ENCODE data around the gene TEX36.

Gene TEX36

GRCh38 chr10:125700355-125700911 is 17.5 kb upstream of the TEX36 start:
- TF ChIP-seq TAF1 (IDR thresholded peaks at IDR 0.05; ENCODE audit: low read depth): no peak
- TF ChIP-seq EGR1 (IDR thresholded peaks at IDR 0.05): no peak
- TF ChIP-seq RAD21 (IDR thresholded peaks at IDR 0.05; ENCODE audit: low read depth): peak; percentile 75
- TF ChIP-seq CREB1 (IDR thresholded peaks at IDR 0.05; ENCODE audit: low read depth): no peak
- TF ChIP-seq MAX (IDR thresholded peaks at IDR 0.05): no peak
- no peak for TF ChIP-seq ZBTB7A (IDR thresholded peaks at IDR 0.05; ENCODE audit: low read depth)
- peak; percentile 85 for TF ChIP-seq CEBPB (IDR thresholded peaks at IDR 0.05)
- no peak for TF ChIP-seq USF1 (IDR thresholded peaks at IDR 0.05)

GRCh38 chr10:125699562-125700143 is 16.7 kb upstream of the TEX36 start:
- TF ChIP-seq FOXM1 (IDR thresholded peaks at IDR 0.05; ENCODE audit: borderline replicate concordance, low read depth): no peak
- TF ChIP-seq YY1 (IDR thresholded peaks at IDR 0.05; ENCODE audit: low read depth): no peak
- no peak for TF ChIP-seq CEBPB (IDR thresholded peaks at IDR 0.05)
- no peak for TF ChIP-seq RAD21 (IDR thresholded peaks at IDR 0.05; ENCODE audit: low read depth)
- no peak for TF ChIP-seq EP300 (IDR thresholded peaks at IDR 0.05; ENCODE audit: borderline replicate concordance)
- no peak for TF ChIP-seq TEAD4 (IDR thresholded peaks at IDR 0.05)
- no peak for TF ChIP-seq REST (IDR thresholded peaks at IDR 0.05; ENCODE audit: low read depth)
- TF ChIP-seq ZBTB7A (IDR thresholded peaks at IDR 0.05; ENCODE audit: low read depth): no peak
- TF ChIP-seq MAX (IDR thresholded peaks at IDR 0.05): no peak
- TF ChIP-seq USF1 (IDR thresholded peaks at IDR 0.05): no peak
- no peak for TF ChIP-seq NFIC (IDR thresholded peaks at IDR 0.05)
- TF ChIP-seq TCF12 (IDR thresholded peaks at IDR 0.05; ENCODE audit: low read depth): no peak
- no peak for TF ChIP-seq EGR1 (IDR thresholded peaks at IDR 0.05)
- no peak for TF ChIP-seq CREB1 (IDR thresholded peaks at IDR 0.05; ENCODE audit: low read depth)

GRCh38 chr10:125698481-125698998 is 15.6 kb upstream of the TEX36 start:
- TF ChIP-seq MAX (IDR thresholded peaks at IDR 0.05) (no peak), YY1 (IDR thresholded peaks at IDR 0.05; ENCODE audit: low read depth) (no peak), TCF12 (IDR thresholded peaks at IDR 0.05; ENCODE audit: low read depth) (no peak), EP300 (IDR thresholded peaks at IDR 0.05; ENCODE audit: borderline replicate concordance) (no peak), TAF1 (IDR thresholded peaks at IDR 0.05; ENCODE audit: low read depth) (no peak), EGR1 (IDR thresholded peaks at IDR 0.05) (no peak), TEAD4 (IDR thresholded peaks at IDR 0.05) (no peak), RAD21 (IDR thresholded peaks at IDR 0.05; ENCODE audit: low read depth) (no peak; the same call in 1 of the 2 replicates), NFIC (IDR thresholded peaks at IDR 0.05) (no peak), USF1 (IDR thresholded peaks at IDR 0.05) (no peak), ZBTB7A (IDR thresholded peaks at IDR 0.05; ENCODE audit: low read depth) (no peak), REST (IDR thresholded peaks at IDR 0.05; ENCODE audit: low read depth) (no peak), FOXM1 (IDR thresholded peaks at IDR 0.05; ENCODE audit: borderline replicate concordance, low read depth) (no peak)

GRCh38 chr10:125694883-125695282 is 11.9 kb upstream of the TEX36 start:
- TF ChIP-seq RAD21 (IDR thresholded peaks at IDR 0.05; ENCODE audit: low read depth) (peak; percentile 11; the same call in 1 of the 2 replicates), REST (IDR thresholded peaks at IDR 0.05; ENCODE audit: low read depth) (no peak), ZBTB7A (IDR thresholded peaks at IDR 0.05; ENCODE audit: low read depth) (no peak), TEAD4 (IDR thresholded peaks at IDR 0.05) (peak; percentile 84), TAF1 (IDR thresholded peaks at IDR 0.05; ENCODE audit: low read depth) (no peak), USF1 (IDR thresholded peaks at IDR 0.05) (no peak), MAX (IDR thresholded peaks at IDR 0.05) (0 out of 2 replicates have a peak, but pooled peaks have one; percentile 20), EGR1 (IDR thresholded peaks at IDR 0.05) (no peak), NFIC (IDR thresholded peaks at IDR 0.05) (peak; percentile 58; the same call in 1 of the 2 replicates), FOXM1 (IDR thresholded peaks at IDR 0.05; ENCODE audit: borderline replicate concordance, low read depth) (peak; percentile 72), CREB1 (IDR thresholded peaks at IDR 0.05; ENCODE audit: low read depth) (no peak), EP300 (IDR thresholded peaks at IDR 0.05; ENCODE audit: borderline replicate concordance) (peak; percentile 88), TCF12 (IDR thresholded peaks at IDR 0.05; ENCODE audit: low read depth) (peak; percentile 82), CEBPB (IDR thresholded peaks at IDR 0.05) (no peak), YY1 (IDR thresholded peaks at IDR 0.05; ENCODE audit: low read depth) (no peak)
